ENCODE data around the gene RASIP1. TPM values are rescaled to one million over a fixed set of nuclear protein-coding genes. Genes with fewer than 3 reads are reported as not detected.

Gene RASIP1
- total RNA-seq, 4 donors from 2014 or later, result 9.7 to 25.8 (median 14.0) TPM

GRCh38 chr19:48711106-48711662, 29.2 kb downstream of the RASIP1 start:
- Histone ChIP-seq H3K27me3 (no peaks in the 10 kb centered on the region), H3K4me3 (replicated peaks in 1 of 3) (no peak overlapping the region), H3K27ac (no peak overlapping the region), H3K4me1 (peaks cover 6 to 23% of the 10 kb centered on the region in 2 donors), H3K36me3 (no peaks in the 10 kb centered on the region), H3K9me3 (no peaks in the 10 kb centered on the region)
- intact Hi-C loops (cut with DNase I), result loop anchor here (5.0 kb wide), 1 partner anchor 34 kb away; no protein-coding TSS in a partner anchor
- DNase-seq, result no peak
- WGBS, 2 donors, result 85 to 100% methylated on average over 4 of the region's 4 CpGs
- TF ChIP-seq CTCF (IDR thresholded peaks at IDR 0.05), result no peak
- no peak for TF ChIP-seq POLR2A (IDR thresholded peaks at IDR 0.05)

- TF ChIP-seq CTCF (IDR thresholded peaks at IDR 0.05) (no peak), POLR2A (IDR thresholded peaks at IDR 0.05) (no peak)
- no peak overlapping the region for H3K27ac ChIP-seq
- H3K36me3 ChIP-seq, result no peaks in the 10 kb centered on the region
- H3K4me1 ChIP-seq, result peaks cover 0 to 8% of the 10 kb centered on the region in 2 donors
- 65 to 67% methylated on average over 11 of the region's 11 CpGs for WGBS, 2 donors
- intact Hi-C loops (cut with DNase I), result no loop called here
- H3K27me3 ChIP-seq, result no peaks in the 10 kb centered on the region
- DNase-seq, result no peak
- no peak overlapping the region for H3K4me3 ChIP-seq (replicated peaks in 1 of 3)
- no peaks in the 10 kb centered on the region for H3K9me3 ChIP-seq
Observed at GRCh38 chr19:48708471-48708870, 31.9 kb downstream of the RASIP1 start.

- Histone ChIP-seq H3K36me3 (no peaks in the 10 kb centered on the region), H3K4me3 (replicated peaks in 1 of 3) (no peak overlapping the region), H3K9me3 (no peaks in the 10 kb centered on the region), H3K4me1 (no peaks in the 10 kb centered on the region), H3K27ac (no peak overlapping the region), H3K27me3 (no peaks in the 10 kb centered on the region)
- WGBS, 2 donors, result 36 to 83% methylated on average over 2 of the region's 2 CpGs
- DNase-seq, result no peak
- intact Hi-C loops (cut with DNase I), result loop anchor here (2.0 kb wide), 1 partner anchor 39 kb away; no protein-coding TSS in a partner anchor
- TF ChIP-seq POLR2A (IDR thresholded peaks at IDR 0.05), result no peak
- TF ChIP-seq CTCF (IDR thresholded peaks at IDR 0.05), result no peak
Observed at GRCh38 chr19:48705431-48705830, 35.0 kb downstream of the RASIP1 start.

- H3K36me3 ChIP-seq, result no peaks in the 10 kb centered on the region
- intact Hi-C loops (cut with DNase I), result no loop called here
- no peak overlapping the region for H3K27ac ChIP-seq
- no peaks in the 10 kb centered on the region for H3K4me1 ChIP-seq
- no peaks in the 10 kb centered on the region for H3K9me3 ChIP-seq
- 93 to 97% methylated on average over 16 to 23 of the region's 23 CpGs for WGBS, 2 donors
- H3K27me3 ChIP-seq, result no peaks in the 10 kb centered on the region
- no peak for DNase-seq
- no peak overlapping the region for H3K4me3 ChIP-seq (replicated peaks in 1 of 3)
- TF ChIP-seq POLR2A (IDR thresholded peaks at IDR 0.05), result no peak
Observed at GRCh38 chr19:48703316-48703715, 37.1 kb downstream of the RASIP1 start.

GRCh38 chr19:48702701-48703100, 37.7 kb downstream of the RASIP1 start:
- TF ChIP-seq CTCF (IDR thresholded peaks at IDR 0.05), result no peak
- TF ChIP-seq POLR2A (IDR thresholded peaks at IDR 0.05), result no peak
- Histone ChIP-seq H3K4me3 (replicated peaks in 1 of 3) (no peak overlapping the region), H3K36me3 (no peaks in the 10 kb centered on the region), H3K27me3 (no peaks in the 10 kb centered on the region), H3K9me3 (no peaks in the 10 kb centered on the region), H3K27ac (no peak overlapping the region), H3K4me1 (no peaks in the 10 kb centered on the region)
- no peak for DNase-seq
- WGBS, 2 donors, result 93% methylated on average over 13 of the region's 13 CpGs
- intact Hi-C loops (cut with DNase I), result no loop called here
